ENCODE data around the gene PDE9A.

PDE9A gene

GRCh38 chr21:42662430-42663199 lies 9.2 kb downstream of the PDE9A start:
- no peak for DNase-seq (ENCODE audit: low spot score)
- no peaks in the 10 kb centered on the region for H3K27me3 Mint-ChIP-seq (ENCODE audit: low read depth)
- peaks cover 2% of the 10 kb centered on the region for H3K4me1 Mint-ChIP-seq (ENCODE audit: low read depth)
- no peak overlapping the region for H3K27ac Mint-ChIP-seq
- H3K4me3 Mint-ChIP-seq, result no peak overlapping the region
- no peaks in the 10 kb centered on the region for H3K9me3 Mint-ChIP-seq
- no peaks in the 10 kb centered on the region for H3K36me3 Mint-ChIP-seq (ENCODE audit: low read depth)

GRCh38 chr21:42663200-42663750 lies 9.9 kb downstream of the PDE9A start:
- no peaks in the 10 kb centered on the region for H3K27me3 Mint-ChIP-seq (ENCODE audit: low read depth)

GRCh38 chr21:42663860-42664535 lies 10.6 kb downstream of the PDE9A start:
- Mint-ChIP-seq H3K4me1 (ENCODE audit: low read depth) (peaks cover 2% of the 10 kb centered on the region), H3K27me3 (ENCODE audit: low read depth) (no peaks in the 10 kb centered on the region)
- DNase-seq (ENCODE audit: low spot score), result no peak

More at GRCh38 chr21:42663200-42663750, 9.9 kb downstream of the PDE9A start:
- Mint-ChIP-seq H3K36me3 (ENCODE audit: low read depth) (no peaks in the 10 kb centered on the region), H3K4me3 (no peak overlapping the region), H3K4me1 (ENCODE audit: low read depth) (peaks cover 2% of the 10 kb centered on the region), H3K9me3 (no peaks in the 10 kb centered on the region), H3K27ac (no peak overlapping the region)
- DNase-seq (ENCODE audit: low spot score), result no peak

DNA sequence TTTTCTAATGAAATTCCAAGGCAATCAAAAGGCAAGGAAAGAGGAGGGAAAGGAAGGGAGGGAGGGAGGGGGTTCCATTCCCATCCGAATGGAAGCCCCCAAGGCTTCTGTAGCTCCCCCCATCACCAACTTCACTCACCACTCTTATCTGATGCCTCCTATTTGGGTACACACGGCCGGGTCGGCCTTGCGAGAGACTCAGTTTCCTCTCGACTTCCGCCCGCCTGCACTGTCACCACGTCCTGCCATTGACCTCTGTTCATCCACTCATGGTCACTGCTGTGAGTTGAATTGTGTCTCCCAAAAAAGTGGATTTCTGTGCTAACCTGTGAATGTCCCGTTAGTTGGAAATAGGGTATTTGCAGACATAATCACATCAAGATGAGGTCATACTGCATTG lies 11.2 kb downstream of the PDE9A start:
- H3K9me3 Mint-ChIP-seq, result no peaks in the 10 kb centered on the region
- no peaks in the 10 kb centered on the region for H3K27me3 Mint-ChIP-seq (ENCODE audit: low read depth)
- H3K36me3 Mint-ChIP-seq (ENCODE audit: low read depth), result no peaks in the 10 kb centered on the region
- H3K4me1 Mint-ChIP-seq (ENCODE audit: low read depth), result peaks cover 2% of the 10 kb centered on the region
- no peak overlapping the region for H3K4me3 Mint-ChIP-seq
- no peak overlapping the region for H3K27ac Mint-ChIP-seq
- DNase-seq (ENCODE audit: low spot score), result no peak

More at GRCh38 chr21:42663860-42664535, 10.6 kb downstream of the PDE9A start:
- Mint-ChIP-seq H3K4me3 (no peak overlapping the region), H3K9me3 (no peaks in the 10 kb centered on the region), H3K36me3 (ENCODE audit: low read depth) (no peaks in the 10 kb centered on the region), H3K27ac (no peak overlapping the region)

- Mint-ChIP-seq H3K4me1 (ENCODE audit: low read depth) (peaks cover 2% of the 10 kb centered on the region), H3K9me3 (no peaks in the 10 kb centered on the region), H3K36me3 (ENCODE audit: low read depth) (no peaks in the 10 kb centered on the region), H3K27me3 (ENCODE audit: low read depth) (no peaks in the 10 kb centered on the region), H3K4me3 (no peak overlapping the region), H3K27ac (no peak overlapping the region)
- DNase-seq (ENCODE audit: low spot score), result no peak
Observed at GRCh38 chr21:42665026-42665425, 11.6 kb downstream of the PDE9A start.

- no peaks in the 10 kb centered on the region for H3K9me3 Mint-ChIP-seq
- DNase-seq (ENCODE audit: low spot score), result no peak
- H3K4me1 Mint-ChIP-seq (ENCODE audit: low read depth), result peaks cover 2% of the 10 kb centered on the region
- H3K36me3 Mint-ChIP-seq (ENCODE audit: low read depth), result no peaks in the 10 kb centered on the region
- no peaks in the 10 kb centered on the region for H3K27me3 Mint-ChIP-seq (ENCODE audit: low read depth)
- no peak overlapping the region for H3K27ac Mint-ChIP-seq
- H3K4me3 Mint-ChIP-seq, result no peak overlapping the region
Observed at GRCh38 chr21:42665484-42665883, 12.1 kb downstream of the PDE9A start.

DNA sequence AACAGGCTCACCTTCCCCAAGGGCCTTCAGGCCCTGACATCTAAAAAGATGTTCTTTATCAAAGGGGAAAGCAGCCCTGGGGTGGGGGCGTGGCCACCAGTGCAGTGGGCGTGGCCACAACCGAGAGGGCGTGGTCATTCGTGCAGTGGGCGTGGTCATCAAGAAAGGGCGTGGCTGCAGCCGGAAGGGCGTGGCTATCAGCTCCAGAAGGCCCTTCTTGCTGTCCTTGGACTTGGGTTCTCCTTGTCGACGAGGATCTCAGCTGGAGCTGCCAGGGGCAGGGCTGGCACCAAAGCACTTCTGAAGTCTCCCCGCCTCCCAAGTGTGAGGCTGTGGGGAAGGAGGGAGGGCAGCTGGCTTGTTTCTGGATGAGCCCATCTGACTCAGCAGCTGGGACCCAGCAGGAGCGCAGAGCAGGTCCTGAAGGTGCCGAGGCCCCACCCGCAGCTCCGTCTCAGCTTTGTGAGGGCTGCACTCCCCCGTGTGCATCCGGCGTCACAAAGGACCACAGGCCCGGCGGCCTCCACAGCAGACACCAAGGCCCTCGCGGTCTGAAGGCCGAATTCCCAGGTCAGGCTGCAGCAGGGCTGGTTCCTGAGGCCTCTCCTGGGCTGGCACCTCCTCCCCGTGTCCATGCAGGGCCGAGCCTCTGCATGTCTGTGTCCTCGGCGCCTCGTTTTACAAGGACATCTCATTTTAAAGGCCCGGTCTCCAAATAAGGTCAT lies 12.8 kb downstream of the PDE9A start:
- Mint-ChIP-seq H3K4me3 (no peak overlapping the region), H3K9me3 (no peaks in the 10 kb centered on the region), H3K4me1 (ENCODE audit: low read depth) (peaks cover 2% of the 10 kb centered on the region), H3K27ac (no peak overlapping the region), H3K36me3 (ENCODE audit: low read depth) (no peaks in the 10 kb centered on the region), H3K27me3 (ENCODE audit: low read depth) (no peaks in the 10 kb centered on the region)
- peak; percentile 22 for DNase-seq (ENCODE audit: low spot score)

DNA sequence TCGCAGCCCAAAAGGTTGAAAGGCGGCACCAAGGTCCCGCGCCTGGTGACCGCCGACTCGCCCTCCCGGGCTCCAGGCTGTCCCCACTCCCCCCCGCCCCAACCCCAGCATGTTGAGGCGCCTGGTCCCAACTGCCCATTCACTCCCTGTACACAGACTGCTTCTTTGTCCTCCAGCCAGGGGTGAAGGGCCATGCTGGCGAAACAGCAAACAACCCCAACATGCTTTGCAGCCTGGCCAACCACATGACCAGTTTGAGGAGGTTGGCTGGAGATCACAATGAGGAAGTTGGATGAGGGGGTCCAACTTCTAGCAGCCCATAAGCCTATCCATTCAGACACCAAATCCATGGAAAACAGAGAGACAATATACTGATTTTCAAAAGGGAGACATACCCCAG lies 13.5 kb downstream of the PDE9A start:
- H3K4me1 Mint-ChIP-seq (ENCODE audit: low read depth), result peaks cover 2% of the 10 kb centered on the region
- no peaks in the 10 kb centered on the region for H3K27me3 Mint-ChIP-seq (ENCODE audit: low read depth)
- H3K9me3 Mint-ChIP-seq, result no peaks in the 10 kb centered on the region
- no peak overlapping the region for H3K27ac Mint-ChIP-seq
- no peak for DNase-seq (ENCODE audit: low spot score)
- H3K4me3 Mint-ChIP-seq, result no peak overlapping the region
- H3K36me3 Mint-ChIP-seq (ENCODE audit: low read depth), result no peaks in the 10 kb centered on the region

- Mint-ChIP-seq H3K4me1 (ENCODE audit: low read depth) (peaks cover 2% of the 10 kb centered on the region), H3K4me3 (no peak overlapping the region), H3K27me3 (ENCODE audit: low read depth) (no peaks in the 10 kb centered on the region), H3K9me3 (no peaks in the 10 kb centered on the region), H3K27ac (no peak overlapping the region), H3K36me3 (ENCODE audit: low read depth) (no peaks in the 10 kb centered on the region)
- no peak for DNase-seq (ENCODE audit: low spot score)
Observed at GRCh38 chr21:42668298-42668992, 15.0 kb downstream of the PDE9A start.

DNA sequence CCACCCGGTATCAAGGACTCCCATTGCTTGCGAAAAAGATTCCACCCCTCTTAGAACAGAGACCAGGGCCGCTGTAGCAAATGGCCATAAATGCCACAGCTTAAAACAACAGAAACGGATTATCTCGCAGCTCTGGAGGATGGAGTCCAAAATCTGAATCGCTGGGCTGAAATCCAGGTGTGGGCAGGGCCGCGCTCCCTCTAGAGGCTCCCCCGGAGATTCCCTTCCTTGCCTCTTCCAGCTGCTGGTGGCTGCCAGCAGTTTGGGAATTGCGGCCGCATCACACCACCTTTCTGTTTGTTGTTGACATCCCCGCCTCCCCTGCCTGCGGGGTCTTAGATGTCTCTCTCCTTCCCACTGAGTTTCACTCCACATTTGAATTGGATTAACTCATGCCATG lies 15.6 kb downstream of the PDE9A start:
- no peaks in the 10 kb centered on the region for H3K27me3 Mint-ChIP-seq (ENCODE audit: low read depth)
- no peak overlapping the region for H3K4me3 Mint-ChIP-seq
- H3K9me3 Mint-ChIP-seq, result no peaks in the 10 kb centered on the region
- peaks cover 2% of the 10 kb centered on the region for H3K4me1 Mint-ChIP-seq (ENCODE audit: low read depth)
- no peaks in the 10 kb centered on the region for H3K36me3 Mint-ChIP-seq (ENCODE audit: low read depth)
- no peak for DNase-seq (ENCODE audit: low spot score)
- no peak overlapping the region for H3K27ac Mint-ChIP-seq

GRCh38 chr21:42670058-42670880 lies 16.8 kb downstream of the PDE9A start:
- Mint-ChIP-seq H3K9me3 (no peaks in the 10 kb centered on the region), H3K36me3 (ENCODE audit: low read depth) (no peaks in the 10 kb centered on the region), H3K27ac (no peak overlapping the region)

GRCh38 chr21:42670884-42671283 lies 17.5 kb downstream of the PDE9A start:
- H3K36me3 Mint-ChIP-seq (ENCODE audit: low read depth), result no peaks in the 10 kb centered on the region
- no peaks in the 10 kb centered on the region for H3K9me3 Mint-ChIP-seq
- no peak for DNase-seq (ENCODE audit: low spot score)
- no peak overlapping the region for H3K27ac Mint-ChIP-seq
- H3K27me3 Mint-ChIP-seq (ENCODE audit: low read depth), result no peaks in the 10 kb centered on the region
- H3K4me1 Mint-ChIP-seq (ENCODE audit: low read depth), result no peaks in the 10 kb centered on the region
- H3K4me3 Mint-ChIP-seq, result no peak overlapping the region

More at GRCh38 chr21:42670058-42670880, 16.8 kb downstream of the PDE9A start:
- DNase-seq (ENCODE audit: low spot score), result no peak
- no peaks in the 10 kb centered on the region for H3K4me1 Mint-ChIP-seq (ENCODE audit: low read depth)
- no peak overlapping the region for H3K4me3 Mint-ChIP-seq
- no peaks in the 10 kb centered on the region for H3K27me3 Mint-ChIP-seq (ENCODE audit: low read depth)

Measured in T-helper 2 cell treated with Interferon-gamma antibody and Interleukin-4, amounts not matched to agents 5 μg/mL and 100 μg/mL, for 36 hours (primary cell).